ENCODE data around the gene TYW1.
"Not testable (repeated sequence)": the region's sequence is repeated elsewhere in the genome, so short reads cannot be mapped to it uniquely, and the experiment has no call there.

DNA sequence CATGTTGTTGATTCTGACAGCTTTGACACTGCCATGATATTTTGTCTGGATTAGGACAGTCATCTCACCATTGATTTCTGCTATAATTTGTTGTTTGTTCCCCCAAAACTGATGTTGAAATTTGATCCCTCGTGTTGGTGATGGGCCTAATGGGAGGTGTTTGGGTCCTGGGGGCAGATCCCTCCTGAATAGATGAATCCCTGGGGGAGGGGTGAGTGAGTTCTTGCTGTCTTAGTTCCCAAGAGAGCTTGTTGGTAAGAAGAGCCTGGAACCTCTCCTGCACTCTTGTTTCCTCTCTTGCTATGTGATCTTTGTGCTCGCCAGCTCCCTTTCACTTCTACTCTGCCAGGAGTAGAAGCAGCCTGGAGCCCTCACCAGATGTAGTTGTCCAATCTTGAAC is 7.5 kb downstream of the TYW1 start:
- TF ChIP-seq TCF4 (CRISPR knock-in tag; IDR thresholded peaks at IDR 0.05; ENCODE audit: borderline replicate concordance); ZC3H10 (CRISPR knock-in tag; IDR thresholded peaks at IDR 0.05); ESRRG (CRISPR knock-in tag; IDR thresholded peaks at IDR 0.05); PPARA (CRISPR knock-in tag; IDR thresholded peaks at IDR 0.05; ENCODE audit: borderline replicate concordance): not testable (repeated sequence)

All from SK-N-SH treated with all-trans-retinoic acid at 6 μM for 48 hours (cell line).